ENCODE data around the gene FAU. TPM values are rescaled to one million over a fixed set of nuclear protein-coding genes. Genes with fewer than 3 reads are reported as not detected.
A peak's percentile ranks its signal among the peaks of the same experiment; 100 is the strongest.

Gene FAU
- total and polyA plus RNA-seq, 2 of the 13 experiments (the other 11 are each of a cell fraction or from before 2014, with no cell fraction given), result 374 to 869 TPM

GRCh38 chr11:65087827-65088226, 34.1 kb downstream of the FAU start:
- intact Hi-C loops (cut with micrococcal nuclease; ENCODE audit: unreplicated experiment) (no loop called here), in situ Hi-C loops (cut with HindIII; ENCODE audit: extremely low pct_ligation_motif_present, low pct_unique_long_range_greater_than_20kb) (no loop called here)
- no peaks in the 10 kb centered on the region; a peak in 1 of 5 replicates for H3K27me3 ChIP-seq (ENCODE audit: control insufficient read depth in 1 of 2, insufficient read depth in 2 of 2, low read length in 2 of 2)
- no TSS peak for BruUV-seq (replicated peaks)
- ChIA-PET CTCF (ENCODE audit: low intra/inter-chr PET ratio, low total read pairs) (no interaction called here), POLR2A (no interaction called here)
- H3K36me3 ChIP-seq (replicated peaks in 1 of 2; ENCODE audit: control insufficient read depth in 1 of 2, insufficient read depth in 2 of 2, low read length in 2 of 2), result peaks cover 13 to 18% of the 10 kb centered on the region in 2 experiments; a peak in 3 of 5 replicates
- TF ChIP-seq RBFOX2 (IDR thresholded peaks at IDR 0.05; ENCODE audit: low read depth, low read length), result 0 out of 2 replicates have a peak, but pooled peaks have one; percentile 27
- no peak for TF ChIP-seq YEATS2 (CRISPR knock-in tag; IDR thresholded peaks at IDR 0.05; ENCODE audit: borderline replicate concordance)
- 0 out of 2 replicates have a peak, but pooled peaks have one; percentile 9 for TF ChIP-seq ZNF687 (CRISPR knock-in tag; IDR thresholded peaks at IDR 0.05)
- no peak overlapping the region for H2AFZ ChIP-seq (ENCODE audit: low read length)
- H3K4me3 ChIP-seq (replicated peaks in 1 of 3; ENCODE audit: insufficient read depth in 1 of 3, low read depth in 2 of 3, low read length in 3 of 3), result no peak overlapping the region
- ATAC-seq (no peak), FAIRE-seq (no peak), DNase-seq (ENCODE audit: low spot score) (no peak)
- H3K4me2 ChIP-seq (ENCODE audit: low read depth, low read length), result no peak overlapping the region
- H3K9me3 ChIP-seq (ENCODE audit: low read length), result no peaks in the 10 kb centered on the region
- H3K9ac ChIP-seq (ENCODE audit: insufficient read depth, low read depth, low read length), result no peak overlapping the region
- 100% methylated on average over 1 of the region's 15 CpGs for WGBS (ENCODE audit: low lambda C conversion rate)
- no peak overlapping the region for H3K27ac ChIP-seq (ENCODE audit: extremely low read length, insufficient read depth, low read length)
- peaks cover 20% of the 10 kb centered on the region for H3K79me2 ChIP-seq (ENCODE audit: insufficient read depth, low read length)
- peaks cover 26% of the 10 kb centered on the region for H3K4me1 ChIP-seq (ENCODE audit: insufficient read depth, low read length)
- H4K20me1 ChIP-seq (ENCODE audit: insufficient read depth, low read length), result no peaks in the 10 kb centered on the region

GRCh38 chr11:65087216-65087615, 34.7 kb downstream of the FAU start:
- 95% methylated on average over 11 of the region's 11 CpGs for WGBS (ENCODE audit: low lambda C conversion rate)
- peaks cover 24% of the 10 kb centered on the region for H3K79me2 ChIP-seq (ENCODE audit: insufficient read depth, low read length)
- in situ Hi-C loops (cut with HindIII; ENCODE audit: extremely low pct_ligation_motif_present, low pct_unique_long_range_greater_than_20kb) (no loop called here), intact Hi-C loops (cut with micrococcal nuclease; ENCODE audit: unreplicated experiment) (no loop called here)
- no peak overlapping the region for H3K27ac ChIP-seq (ENCODE audit: extremely low read length, insufficient read depth, low read length)
- H3K4me3 ChIP-seq (replicated peaks in 1 of 3; ENCODE audit: insufficient read depth in 1 of 3, low read depth in 2 of 3, low read length in 3 of 3), result no peak overlapping the region
- no peak overlapping the region for H3K4me2 ChIP-seq (ENCODE audit: low read depth, low read length)
- no peak for ATAC-seq
- POLR2A ChIA-PET, result no interaction called here
- no TSS peak for BruUV-seq (replicated peaks)
- no peaks in the 10 kb centered on the region for H3K9me3 ChIP-seq (ENCODE audit: low read length)
- no peak for DNase-seq (ENCODE audit: low spot score)
- peaks cover 26% of the 10 kb centered on the region for H3K4me1 ChIP-seq (ENCODE audit: insufficient read depth, low read length)
- H4K20me1 ChIP-seq (ENCODE audit: insufficient read depth, low read length), result no peaks in the 10 kb centered on the region
- FAIRE-seq, result no peak
- peaks cover 13 to 18% of the 10 kb centered on the region in 2 experiments; a peak in 3 of 5 replicates for H3K36me3 ChIP-seq (replicated peaks in 1 of 2; ENCODE audit: control insufficient read depth in 1 of 2, insufficient read depth in 2 of 2, low read length in 2 of 2)
- CTCF ChIA-PET (ENCODE audit: low intra/inter-chr PET ratio, low total read pairs), result no interaction called here
- no peaks in the 10 kb centered on the region; a peak in 1 of 5 replicates for H3K27me3 ChIP-seq (ENCODE audit: control insufficient read depth in 1 of 2, insufficient read depth in 2 of 2, low read length in 2 of 2)
- no peak overlapping the region for H2AFZ ChIP-seq (ENCODE audit: low read length)
- no peak overlapping the region for H3K9ac ChIP-seq (ENCODE audit: insufficient read depth, low read depth, low read length)
- TF ChIP-seq ZNF382 (CRISPR knock-in tag; IDR thresholded peaks at IDR 0.05; ENCODE audit: borderline replicate concordance), result no peak
- TF ChIP-seq SRSF1 (optimal IDR thresholded peaks at IDR 0.05; ENCODE audit: low read depth, low read length), result no peak
- TF ChIP-seq GMEB1 (CRISPR knock-in tag; IDR thresholded peaks at IDR 0.05; ENCODE audit: borderline replicate concordance), result no peak
- TF ChIP-seq ZNF432 (CRISPR knock-in tag; IDR thresholded peaks at IDR 0.05; ENCODE audit: borderline replicate concordance), result no peak
- no peak for TF ChIP-seq THAP11 (CRISPR knock-in tag; IDR thresholded peaks at IDR 0.05)

Data from HepG2 (cell line).